NCI-H69 (cell line): ENCODE data around the gene UBE2A.

ENCODE experiments used
- DNase-seq: peaks from one replicate; lab custom pipeline; 2025; lab: John Stamatoyannopoulos, UW

Gene UBE2A

GRCh38 chrX:119574394-119575266 is at the start of gene UBE2A:
TSS of gene UBE2A (plus strand) at chrX:119574563. CDS start at chrX:119574712, 149 bp downstream.
- peak; percentile 95 for DNase-seq

GRCh38 chrX:119529345-119530276 is 44.8 kb upstream of the UBE2A start:
- DNase-seq: no peak

- DNase-seq: no peak
Observed at GRCh38 chrX:119537487-119537886, 36.9 kb upstream of the UBE2A start.

GRCh38 chrX:119539872-119540271 is 34.5 kb upstream of the UBE2A start:
- DNase-seq: no peak

- DNase-seq: no peak
Observed at GRCh38 chrX:119541188-119541587, 33.2 kb upstream of the UBE2A start.

GRCh38 chrX:119549327-119550016 is 24.9 kb upstream of the UBE2A start:
- no peak for DNase-seq

- no peak for DNase-seq
Observed at GRCh38 chrX:119552508-119552907, 21.9 kb upstream of the UBE2A start.

GRCh38 chrX:119565107-119565663 is 9.2 kb upstream of the UBE2A start, which contains the start of gene STEEP1:
TSS of gene STEEP1 (minus strand) at chrX:119565409. CDS start at chrX:119565355, 54 bp downstream.
- peak; percentile 94 for DNase-seq

GRCh38 chrX:119570351-119570835 is 4.0 kb upstream of the UBE2A start:
- no peak for DNase-seq

- DNase-seq: no peak
Observed at GRCh38 chrX:119573222-119573621, 1.1 kb upstream of the UBE2A start.

- peak; percentile 54 for DNase-seq
Observed at GRCh38 chrX:119573840-119574393, 446 bp upstream of the UBE2A start.

- no peak for DNase-seq
Observed at GRCh38 chrX:119579414-119579813, 5.1 kb downstream of the UBE2A start.

- no peak for DNase-seq
Observed at GRCh38 chrX:119583431-119584059, 9.2 kb downstream of the UBE2A start.

GRCh38 chrX:119589810-119590209 is 15.4 kb downstream of the UBE2A start:
- DNase-seq: no peak

- no peak for DNase-seq
Observed at GRCh38 chrX:119602701-119603255, 28.4 kb downstream of the UBE2A start.

- peak; percentile 34 for DNase-seq
Observed at GRCh38 chrX:119604766-119605463, 30.6 kb downstream of the UBE2A start.

GRCh38 chrX:119605464-119606279 is 31.3 kb downstream of the UBE2A start:
- peak; percentile 64 for DNase-seq

- DNase-seq: peak; percentile 96
Observed at GRCh38 chrX:119606280-119607017, 32.1 kb downstream of the UBE2A start, which contains the start of gene NKRF. TSS of gene NKRF (minus strand) at chrX:119606424.
